HepG2 (cell line): ENCODE measurements around the gene ATP4B.

Source experiments
- ATF5 ChIP-seq: sonication (generic); formaldehyde crosslinking; IDR thresholded peaks from 2 replicates; pipeline ENCODE4 v1.4.0; 2020; ENCODE audit warnings: mild to moderate bottlenecking, low read depth, missing genetic modification reagents
- IRF2 ChIP-seq: IDR thresholded peaks from 2 replicates; pipeline ENCODE4 v1.6.1; 2018; ENCODE audit warnings: missing genetic modification reagents, missing compliant biosample characterization
- MNT ChIP-seq: fragments of 450-650 bp; IDR thresholded peaks from 2 replicates; pipeline ENCODE4 v1.6.1; 2016
- MTF1 ChIP-seq: sonication (generic); formaldehyde crosslinking; IDR thresholded peaks from 2 replicates; pipeline ENCODE4 v1.5.0; 2020; ENCODE audit warnings: missing genetic modification reagents
- NCOA1 ChIP-seq: sonication (generic); formaldehyde crosslinking; IDR thresholded peaks from 2 replicates; pipeline ENCODE4 v1.9.0; 2021; ENCODE audit warnings: missing genetic modification reagents
- NFYC ChIP-seq: IDR thresholded peaks from 2 replicates; pipeline ENCODE4 v1.6.1; 2016; ENCODE audit warnings: missing genetic modification reagents, missing compliant biosample characterization
- POLR2G ChIP-seq: fragments of 200-400 bp; formaldehyde crosslinking; IDR thresholded peaks from 2 replicates; pipeline ENCODE4 v1.6.1; 2018; ENCODE audit warnings: mild to moderate bottlenecking, low read depth, low read length, moderate library complexity
- RAD21 ChIP-seq: fragments of 450-650 bp; formaldehyde crosslinking; IDR thresholded peaks from 2 replicates; pipeline ENCODE4 v1.5.0; 2020; ENCODE audit warnings: mild to moderate bottlenecking
- ZFP91 ChIP-seq: sonication (generic); formaldehyde crosslinking; IDR thresholded peaks from 2 replicates; pipeline ENCODE4 v1.9.0; 2022; ENCODE audit warnings: missing genetic modification reagents, mild to moderate bottlenecking, borderline replicate concordance
- ZNF275 ChIP-seq: sonication (generic); formaldehyde crosslinking; IDR thresholded peaks from 2 replicates; pipeline ENCODE4 v1.8.0; 2022; ENCODE audit warnings: missing genetic modification reagents, mild to moderate bottlenecking, inconsistent platforms, borderline replicate concordance
- TF ChIP-seq, protein P1 (sequence below): sonication (generic); formaldehyde crosslinking; IDR thresholded peaks from 2 replicates; pipeline ENCODE4 v1.5.0; 2020; ENCODE audit warnings: mild to moderate bottlenecking, missing genetic modification reagents, moderate library complexity
- TF ChIP-seq, protein P2 (sequence below): sonication (generic); formaldehyde crosslinking; IDR thresholded peaks from 2 replicates; pipeline ENCODE4 v1.8.1; 2022; ENCODE audit warnings: mild to moderate bottlenecking, missing genetic modification reagents
- TF ChIP-seq, protein P3 (sequence below), 2 experiments: sonication (generic) in 1 of 2; formaldehyde crosslinking in 1 of 2; IDR thresholded peaks; 2 replicates each; pipeline versions ENCODE4 v1.5.1 to v1.6.1; 2011 to 2020; ENCODE audit warnings: borderline replicate concordance in 1 of 2, low read depth in 1 of 2, low read length in 1 of 2, mild to moderate bottlenecking in 1 of 2, missing genetic modification reagents in 1 of 2, moderate library complexity in 1 of 2
- TF ChIP-seq, protein P4 (sequence below): IDR thresholded peaks from 2 replicates; pipeline ENCODE4 v1.6.1; 2012; ENCODE audit warnings: low read depth, low read length, improper control_type of control experiment

DNA sequence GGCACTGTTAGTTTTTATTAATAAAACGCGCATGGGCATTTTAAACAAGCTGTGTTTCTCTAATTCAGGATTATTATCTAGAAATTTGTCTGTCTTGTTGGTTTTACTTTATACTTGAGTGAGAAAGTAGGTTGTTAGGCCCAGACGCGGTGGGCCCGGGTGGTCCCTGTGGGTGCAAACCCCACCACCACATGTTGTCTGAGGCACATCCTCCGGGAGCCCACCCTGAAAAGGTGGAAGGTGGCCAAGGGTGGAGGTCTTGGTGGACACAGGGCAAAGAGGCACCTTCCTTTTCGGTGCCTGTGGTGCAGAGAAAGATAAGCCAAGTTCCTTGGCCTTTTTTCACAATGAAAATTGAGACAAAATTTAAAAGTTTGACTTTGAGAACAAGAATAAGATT lies 16.6 kb downstream of the ATP4B start:
- TF ChIP-seq RAD21 (CRISPR knock-in tag) (no peak), ZFP91 (no peak), POLR2G (no peak), NFYC (CRISPR knock-in tag) (no peak), MTF1 (no peak), ZNF275 (no peak), NCOA1 (CRISPR knock-in tag) (no peak), MNT (no peak), IRF2 (no peak), ATF5 (CRISPR knock-in tag) (no peak)
- TF ChIP-seq, protein P1, sequence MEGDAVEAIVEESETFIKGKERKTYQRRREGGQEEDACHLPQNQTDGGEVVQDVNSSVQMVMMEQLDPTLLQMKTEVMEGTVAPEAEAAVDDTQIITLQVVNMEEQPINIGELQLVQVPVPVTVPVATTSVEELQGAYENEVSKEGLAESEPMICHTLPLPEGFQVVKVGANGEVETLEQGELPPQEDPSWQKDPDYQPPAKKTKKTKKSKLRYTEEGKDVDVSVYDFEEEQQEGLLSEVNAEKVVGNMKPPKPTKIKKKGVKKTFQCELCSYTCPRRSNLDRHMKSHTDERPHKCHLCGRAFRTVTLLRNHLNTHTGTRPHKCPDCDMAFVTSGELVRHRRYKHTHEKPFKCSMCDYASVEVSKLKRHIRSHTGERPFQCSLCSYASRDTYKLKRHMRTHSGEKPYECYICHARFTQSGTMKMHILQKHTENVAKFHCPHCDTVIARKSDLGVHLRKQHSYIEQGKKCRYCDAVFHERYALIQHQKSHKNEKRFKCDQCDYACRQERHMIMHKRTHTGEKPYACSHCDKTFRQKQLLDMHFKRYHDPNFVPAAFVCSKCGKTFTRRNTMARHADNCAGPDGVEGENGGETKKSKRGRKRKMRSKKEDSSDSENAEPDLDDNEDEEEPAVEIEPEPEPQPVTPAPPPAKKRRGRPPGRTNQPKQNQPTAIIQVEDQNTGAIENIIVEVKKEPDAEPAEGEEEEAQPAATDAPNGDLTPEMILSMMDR (CRISPR knock-in tag) = no peak
- TF ChIP-seq, protein P2, sequence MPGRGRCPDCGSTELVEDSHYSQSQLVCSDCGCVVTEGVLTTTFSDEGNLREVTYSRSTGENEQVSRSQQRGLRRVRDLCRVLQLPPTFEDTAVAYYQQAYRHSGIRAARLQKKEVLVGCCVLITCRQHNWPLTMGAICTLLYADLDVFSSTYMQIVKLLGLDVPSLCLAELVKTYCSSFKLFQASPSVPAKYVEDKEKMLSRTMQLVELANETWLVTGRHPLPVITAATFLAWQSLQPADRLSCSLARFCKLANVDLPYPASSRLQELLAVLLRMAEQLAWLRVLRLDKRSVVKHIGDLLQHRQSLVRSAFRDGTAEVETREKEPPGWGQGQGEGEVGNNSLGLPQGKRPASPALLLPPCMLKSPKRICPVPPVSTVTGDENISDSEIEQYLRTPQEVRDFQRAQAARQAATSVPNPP (CRISPR knock-in tag) = no peak
- TF ChIP-seq, protein P3, sequence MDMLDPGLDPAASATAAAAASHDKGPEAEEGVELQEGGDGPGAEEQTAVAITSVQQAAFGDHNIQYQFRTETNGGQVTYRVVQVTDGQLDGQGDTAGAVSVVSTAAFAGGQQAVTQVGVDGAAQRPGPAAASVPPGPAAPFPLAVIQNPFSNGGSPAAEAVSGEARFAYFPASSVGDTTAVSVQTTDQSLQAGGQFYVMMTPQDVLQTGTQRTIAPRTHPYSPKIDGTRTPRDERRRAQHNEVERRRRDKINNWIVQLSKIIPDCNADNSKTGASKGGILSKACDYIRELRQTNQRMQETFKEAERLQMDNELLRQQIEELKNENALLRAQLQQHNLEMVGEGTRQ (IDR thresholded peaks at IDR 0.05; ENCODE audit: low read depth, low read length) = no peak
- TF ChIP-seq, protein P3 (CRISPR knock-in tag; IDR thresholded peaks at IDR 0.05; ENCODE audit: borderline replicate concordance) = no peak
- TF ChIP-seq, protein P4, sequence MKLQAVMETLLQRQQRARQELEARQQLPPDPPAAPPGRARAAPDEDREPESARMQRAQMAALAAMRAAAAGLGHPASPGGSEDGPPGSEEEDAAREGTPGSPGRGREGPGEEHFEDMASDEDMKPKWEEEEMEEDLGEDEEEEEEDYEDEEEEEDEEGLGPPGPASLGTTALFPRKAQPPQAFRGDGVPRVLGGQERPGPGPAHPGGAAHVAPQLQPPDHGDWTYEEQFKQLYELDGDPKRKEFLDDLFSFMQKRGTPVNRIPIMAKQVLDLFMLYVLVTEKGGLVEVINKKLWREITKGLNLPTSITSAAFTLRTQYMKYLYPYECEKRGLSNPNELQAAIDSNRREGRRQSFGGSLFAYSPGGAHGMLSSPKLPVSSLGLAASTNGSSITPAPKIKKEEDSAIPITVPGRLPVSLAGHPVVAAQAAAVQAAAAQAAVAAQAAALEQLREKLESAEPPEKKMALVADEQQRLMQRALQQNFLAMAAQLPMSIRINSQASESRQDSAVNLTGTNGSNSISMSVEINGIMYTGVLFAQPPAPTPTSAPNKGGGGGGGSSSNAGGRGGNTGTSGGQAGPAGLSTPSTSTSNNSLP = no peak
